HepG2 (cell line): ENCODE measurements around the gene CD300LD. TPM values are rescaled to one million over a fixed set of nuclear protein-coding genes. Genes with fewer than 3 reads are reported as not detected.
"Not testable (repeated sequence)": the region's sequence is repeated elsewhere in the genome, so short reads cannot be mapped to it uniquely, and the experiment has no call there.

Source experiments
- ATAC-seq: fragments of 200-7000 bp; cut with Tn5 transposase; 3 replicates; pipeline ENCODE4 v1.9.1; 2020; ENCODE audit warnings: mild to moderate bottlenecking, moderate library complexity
- BruUV-seq: library from RNA; stranded (reverse); fragments of 400-500 nt; replicated peaks from 2 replicates; lab custom pipeline; 2021; lab: Mats Ljungman, UMichigan
- CTCF ChIA-PET: fragments of 300-600 bp; formaldehyde crosslinking; extraction: SDS; loops from one replicate; lab custom pipeline; 2021; ENCODE audit warnings: low total read pairs, inconsistent platforms, low intra/inter-chr PET ratio; lab: Yijun Ruan, JAX
- POLR2A ChIA-PET: fragments of 350-600 bp; sonication (Branson Sonifier 250); formaldehyde crosslinking; loops from one replicate; lab custom pipeline; 2020; ENCODE audit warnings: antibody characterized with exemption, inconsistent platforms; lab: Yijun Ruan, JAX
- DNase-seq: peaks from one replicate; pipeline ENCODE4 v3.0.0-alpha.2; 2015; ENCODE audit warnings: low spot score
- FAIRE-seq: peaks from 3 replicates; lab custom pipeline; 2011; peaks lifted over from hg19 to GRCh38; lab: Jason Lieb, UNC
- H2AFZ ChIP-seq: one replicate; pipeline ENCODE4 v1.6.1; 2011; ENCODE audit warnings: low read length, inconsistent platforms
- H3K27ac ChIP-seq: fragments of 300-600 bp; 3 replicates; pipeline ENCODE4 v1.8.0; 2011; ENCODE audit warnings: mixed run types, mild to moderate bottlenecking, mixed read lengths, low read length, inconsistent platforms; ENCODE audit not compliant: insufficient read depth; ENCODE audit errors: extremely low read length
- H3K27me3 ChIP-seq, 2 experiments: fragments of 200-600 bp in 1 of 2; 2 replicates in 1 of 2; 3 replicates in 1 of 2; pipeline versions ENCODE4 v1.6.0 to v1.8.0; 2011; ENCODE audit warnings: low read length in 2 of 2, mild to moderate bottlenecking in 2 of 2, moderate library complexity in 2 of 2, inconsistent platforms in 1 of 2; ENCODE audit not compliant: insufficient read depth in 2 of 2, control insufficient read depth in 1 of 2
- H3K36me3 ChIP-seq, 2 experiments: fragments of 200-600 bp in 1 of 2; replicated peaks in 1 of 2; 2 replicates in 1 of 2; 3 replicates in 1 of 2; pipeline versions ENCODE4 v1.5.1 to v1.8.0; 2011; ENCODE audit warnings: low read length in 2 of 2, inconsistent platforms in 1 of 2; ENCODE audit not compliant: insufficient read depth in 2 of 2, control insufficient read depth in 1 of 2
- H3K4me1 ChIP-seq: 2 replicates; pipeline ENCODE4 v1.5.1; 2012; ENCODE audit warnings: low read length, inconsistent platforms; ENCODE audit not compliant: insufficient read depth
- H3K4me2 ChIP-seq: 2 replicates; pipeline ENCODE4 v1.6.0; 2011; ENCODE audit warnings: low read depth, low read length, inconsistent platforms
- H3K4me3 ChIP-seq, 3 experiments: fragments of 200-600 bp in 1 of 3; sonication (generic), shearing (Covaris generic) in 1 of 3; replicated peaks in 1 of 3; 2 replicates each; pipeline ENCODE4 v1.5.1; 2011 to 2016; ENCODE audit warnings: low read length in 3 of 3, inconsistent platforms in 2 of 3, low read depth in 2 of 3, mild to moderate bottlenecking in 2 of 3, control low read depth in 1 of 3, mixed read lengths in 1 of 3; ENCODE audit not compliant: insufficient read depth in 1 of 3
- H3K79me2 ChIP-seq: one replicate; pipeline ENCODE4 v1.6.1; 2011; ENCODE audit warnings: low read length, inconsistent platforms; ENCODE audit not compliant: insufficient read depth
- H3K9ac ChIP-seq: 2 replicates; pipeline ENCODE4 v1.6.0; 2011; ENCODE audit warnings: mild to moderate bottlenecking, low read depth, low read length, inconsistent platforms; ENCODE audit not compliant: insufficient read depth
- H3K9me3 ChIP-seq: 2 replicates; pipeline ENCODE4 v1.5.1; 2012; ENCODE audit warnings: mild to moderate bottlenecking, low read length
- H4K20me1 ChIP-seq: 2 replicates; pipeline ENCODE4 v1.6.0; 2011; ENCODE audit warnings: inconsistent platforms, mild to moderate bottlenecking, low read length, moderate library complexity; ENCODE audit not compliant: insufficient read depth
- ATF7-NPFF ChIP-seq: sonication (generic); formaldehyde crosslinking; IDR thresholded peaks from 2 replicates; pipeline ENCODE4 v1.8.1; 2023; ENCODE audit warnings: mild to moderate bottlenecking, low read depth, missing genetic modification reagents, moderate library complexity
- BRCA1 ChIP-seq: sonication (generic); formaldehyde crosslinking; IDR thresholded peaks from 2 replicates; pipeline ENCODE4 v1.4.0; 2020; ENCODE audit warnings: missing genetic modification reagents
- ELF4 ChIP-seq: sonication (generic); formaldehyde crosslinking; IDR thresholded peaks from 2 replicates; pipeline ENCODE4 v1.5.0; 2020; ENCODE audit warnings: missing genetic modification reagents, mild to moderate bottlenecking, moderate library complexity, borderline replicate concordance
- HOXA7 ChIP-seq: sonication (generic); formaldehyde crosslinking; IDR thresholded peaks from 2 replicates; pipeline ENCODE4 v1.8.1; 2022; ENCODE audit warnings: mild to moderate bottlenecking, missing genetic modification reagents, moderate library complexity
- JDP2 ChIP-seq: sonication (generic); formaldehyde crosslinking; IDR thresholded peaks from 2 replicates; pipeline ENCODE4 v1.8.1; 2022; ENCODE audit warnings: missing genetic modification reagents, borderline replicate concordance
- KAT7 ChIP-seq: IDR thresholded peaks from 2 replicates; pipeline ENCODE4 v1.6.1; 2018; ENCODE audit warnings: borderline replicate concordance, missing compliant biosample characterization
- MLX ChIP-seq: IDR thresholded peaks from 2 replicates; pipeline ENCODE4 v1.6.1; 2016
- PBX2 ChIP-seq: IDR thresholded peaks from 2 replicates; pipeline ENCODE4 v1.6.1; 2016; ENCODE audit warnings: control low read depth
- PRDM4 ChIP-seq: sonication (generic); formaldehyde crosslinking; IDR thresholded peaks from 2 replicates; pipeline ENCODE4 v1.9.0; 2021; ENCODE audit warnings: missing genetic modification reagents, borderline replicate concordance
- SAFB2 ChIP-seq: sonication (generic); formaldehyde crosslinking; IDR thresholded peaks from 2 replicates; pipeline ENCODE4 v1.5.1; 2020; ENCODE audit warnings: missing genetic modification reagents, low read depth, mild to moderate bottlenecking, borderline replicate concordance
- TBP ChIP-seq: sonication (generic); formaldehyde crosslinking; IDR thresholded peaks from 2 replicates; pipeline ENCODE4 v1.5.0; 2020; ENCODE audit warnings: missing genetic modification reagents
- WIZ ChIP-seq: sonication (generic); formaldehyde crosslinking; IDR thresholded peaks from 2 replicates; pipeline ENCODE4 v1.5.1; 2020; ENCODE audit warnings: mild to moderate bottlenecking, missing genetic modification reagents
- ZBTB1 ChIP-seq: sonication (generic); formaldehyde crosslinking; IDR thresholded peaks from 2 replicates; pipeline ENCODE4 v1.4.0; 2020; ENCODE audit warnings: missing genetic modification reagents, borderline replicate concordance
- WGBS: methylation state at CpG from one replicate; pipeline ENCODE4 v1.1.6; 2017; ENCODE audit warnings: low lambda C conversion rate; 5-methylcytosine and 5-hydroxymethylcytosine counted together
- in situ Hi-C: cut with HindIII; loops from 2 replicates; pipeline ENCODE4 v1.10.0; 2017; ENCODE audit warnings: low pct_unique_long_range_greater_than_20kb; ENCODE audit not compliant: extremely low pct_ligation_motif_present
- intact Hi-C: fragments of 100-400 bp; cut with micrococcal nuclease; formaldehyde crosslinking; loops from one replicate; pipeline ENCODE4 v1.10.0; 2022; ENCODE audit not compliant: unreplicated experiment
- polyA plus RNA-seq, 8 experiments: library from polyadenylated mRNA; depleted of rRNA in 3 of 8; stranded (reverse) in 7 of 8; unstranded in 1 of 8; fragments of >200 nt; fragmentation: Illumina TruSeq in 4 of 8; extraction: Trizol in 4 of 8; gene quantifications; 2 replicates each; pipeline versions ENCODE4 v1.2.1 to v1.2.3, GENCODE V29; 2011 to 2016; ENCODE audit warnings: low read depth in 4 of 8, missing spikeins in 1 of 8, mixed read lengths in 1 of 8; ENCODE audit not compliant: insufficient read depth in 1 of 8
- total RNA-seq, 5 experiments: library from RNA; depleted of rRNA; stranded (reverse); fragments of >200 nt; fragmentation: Illumina TruSeq; extraction: Trizol; gene quantifications; 2 replicates each; pipeline ENCODE4 v1.2.3, GENCODE V29; 2016; ENCODE audit warnings: low read depth in 1 of 5

The CD300LD gene
- total and polyA plus RNA-seq, 2 of the 13 experiments (the other 11 are each of a cell fraction or from before 2014, with no cell fraction given) = not detected

- TF ChIP-seq BRCA1 (CRISPR knock-in tag) = no peak
- no peak for TF ChIP-seq KAT7 (CRISPR knock-in tag)
These were observed 45.2 kb upstream of the CD300LD start (continued) for GRCh38 chr17:74637265-74637664.

GRCh38 chr17:74636541-74637085, 44.5 kb upstream of the CD300LD start:
- FAIRE-seq, H3K9ac ChIP-seq, H3K4me1 ChIP-seq, H3K9me3 ChIP-seq, H2AFZ ChIP-seq, H3K36me3 ChIP-seq, H3K79me2 ChIP-seq, H3K4me2 ChIP-seq, H4K20me1 ChIP-seq, DNase-seq, POLR2A ChIA-PET, CTCF ChIA-PET, H3K4me3 ChIP-seq, intact Hi-C loops, BruUV-seq, in situ Hi-C loops, ATAC-seq, H3K27ac ChIP-seq: not testable (repeated sequence)
- 20% methylated on average over 10 of the region's 10 CpGs for WGBS
- H3K27me3 ChIP-seq = peaks cover 14 to 77% of the 10 kb centered on the region in 2 experiments; a peak in 3 of 5 replicates

- no peaks in the 10 kb centered on the region for H3K9me3 ChIP-seq
- WGBS = 10% methylated on average over 10 of the region's 13 CpGs
- H4K20me1 ChIP-seq = no peaks in the 10 kb centered on the region
- intact Hi-C loops (no loop called here), in situ Hi-C loops (no loop called here)
- DNase-seq (no peak), ATAC-seq (no peak), FAIRE-seq (no peak)
- H3K36me3 ChIP-seq = no peaks in the 10 kb centered on the region
- H3K27ac ChIP-seq = no peak overlapping the region
- no peaks in the 10 kb centered on the region for H3K4me1 ChIP-seq
- H3K79me2 ChIP-seq = no peaks in the 10 kb centered on the region
- H2AFZ ChIP-seq = no peak overlapping the region
- CTCF ChIA-PET = no interaction called here
- H3K9ac ChIP-seq = no peak overlapping the region
- BruUV-seq = no TSS peak
- H3K27me3 ChIP-seq = peaks cover 12 to 65% of the 10 kb centered on the region in 2 experiments; a peak in 3 of 5 replicates
- H3K4me3 ChIP-seq = no peak overlapping the region
- H3K4me2 ChIP-seq = peak overlapping the region; percentile 1; the same call in 1 of the 2 replicates
- POLR2A ChIA-PET = no interaction called here
- TF ChIP-seq HOXA7 (CRISPR knock-in tag) (no peak), JDP2 (CRISPR knock-in tag) (no peak), SAFB2 (CRISPR knock-in tag) (no peak), PRDM4 (CRISPR knock-in tag) (no peak), MLX (CRISPR knock-in tag) (no peak), ZBTB1 (CRISPR knock-in tag) (no peak), PBX2 (CRISPR knock-in tag) (no peak), ELF4 (no peak), TBP (CRISPR knock-in tag) (no peak), ATF7-NPFF (CRISPR knock-in tag) (no peak), WIZ (CRISPR knock-in tag) (no peak)
These were observed 43.3 kb upstream of the CD300LD start for GRCh38 chr17:74635418-74635817.
